ENCODE data around the gene SCGB1C2.

DNA sequence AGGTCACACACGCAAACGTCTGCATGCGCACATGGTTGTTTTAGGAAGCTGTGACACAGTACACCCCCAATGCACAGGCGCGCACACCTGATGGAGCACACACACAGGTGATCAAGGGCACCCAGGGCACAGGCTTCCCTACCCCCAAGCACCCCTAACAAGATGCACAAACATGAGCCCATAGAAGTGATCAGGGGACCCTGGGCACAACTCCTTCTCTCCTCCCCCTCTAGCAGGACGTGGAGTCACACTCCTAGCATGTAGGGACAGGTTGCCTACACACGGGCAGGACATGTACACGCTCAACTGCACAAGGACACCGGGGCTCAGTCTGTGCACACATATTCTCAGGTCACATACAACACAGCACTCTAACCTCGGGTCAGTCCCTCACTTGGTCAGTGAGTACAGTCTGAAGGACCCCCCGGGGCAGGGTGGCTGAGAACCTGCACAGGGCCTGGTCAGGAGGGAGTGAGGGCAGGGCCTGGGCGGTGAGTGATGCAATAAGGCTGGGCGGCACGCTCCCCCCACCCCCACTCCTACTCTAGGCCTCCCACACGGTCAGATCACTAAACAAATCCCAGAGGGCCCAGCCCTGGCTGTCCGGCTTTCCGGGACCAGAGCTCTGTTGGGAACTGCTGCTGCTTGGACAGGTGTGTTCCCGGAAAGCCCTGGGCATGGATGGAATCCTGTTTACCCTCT is 44.8 kb downstream of the SCGB1C2 start:
- TF ChIP-seq, protein P1, sequence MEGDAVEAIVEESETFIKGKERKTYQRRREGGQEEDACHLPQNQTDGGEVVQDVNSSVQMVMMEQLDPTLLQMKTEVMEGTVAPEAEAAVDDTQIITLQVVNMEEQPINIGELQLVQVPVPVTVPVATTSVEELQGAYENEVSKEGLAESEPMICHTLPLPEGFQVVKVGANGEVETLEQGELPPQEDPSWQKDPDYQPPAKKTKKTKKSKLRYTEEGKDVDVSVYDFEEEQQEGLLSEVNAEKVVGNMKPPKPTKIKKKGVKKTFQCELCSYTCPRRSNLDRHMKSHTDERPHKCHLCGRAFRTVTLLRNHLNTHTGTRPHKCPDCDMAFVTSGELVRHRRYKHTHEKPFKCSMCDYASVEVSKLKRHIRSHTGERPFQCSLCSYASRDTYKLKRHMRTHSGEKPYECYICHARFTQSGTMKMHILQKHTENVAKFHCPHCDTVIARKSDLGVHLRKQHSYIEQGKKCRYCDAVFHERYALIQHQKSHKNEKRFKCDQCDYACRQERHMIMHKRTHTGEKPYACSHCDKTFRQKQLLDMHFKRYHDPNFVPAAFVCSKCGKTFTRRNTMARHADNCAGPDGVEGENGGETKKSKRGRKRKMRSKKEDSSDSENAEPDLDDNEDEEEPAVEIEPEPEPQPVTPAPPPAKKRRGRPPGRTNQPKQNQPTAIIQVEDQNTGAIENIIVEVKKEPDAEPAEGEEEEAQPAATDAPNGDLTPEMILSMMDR (conservative IDR thresholded peaks at IDR 0.05; ENCODE audit: low read length): no peak
- no peak for TF ChIP-seq EZH2phosphoT487 (IDR thresholded peaks at IDR 0.05; ENCODE audit: borderline replicate concordance)

Measured in Loucy (cell line).